A549 (cell line): ENCODE measurements around the gene RUNX1.

Experiments used
- CEBPB ChIP-seq, 2 experiments: fragments of >200 bp in 1 of 2; sonication (Bioruptor Twin) in 1 of 2; formaldehyde crosslinking in 1 of 2; IDR thresholded peaks; 2 replicates each; pipeline ENCODE4 v1.6.1; 2012 to 2016
- CHD2 ChIP-seq: fragments of 150-350 bp; IDR thresholded peaks from 2 replicates; pipeline ENCODE4 v1.6.1; 2014; ENCODE audit warnings: low read length; ENCODE audit not compliant: partially characterized antibody
- EP300 ChIP-seq, 2 experiments: fragments of >200 bp; sonication (Bioruptor Twin); formaldehyde crosslinking; IDR thresholded peaks; 2 replicates in 1 of 2; 3 replicates in 1 of 2; pipeline ENCODE4 v1.6.1; 2016 to 2017
- ESRRA ChIP-seq: fragments of 150-350 bp; IDR thresholded peaks from 2 replicates; pipeline ENCODE4 v1.6.1; 2014; ENCODE audit warnings: mild to moderate bottlenecking, low read length, borderline replicate concordance
- POLR2A ChIP-seq: IDR thresholded peaks from 2 replicates; pipeline ENCODE4 v1.6.1; 2012; ENCODE audit warnings: mild to moderate bottlenecking, low read length
- SMC3 ChIP-seq: fragments of >200 bp; sonication (Bioruptor Twin); formaldehyde crosslinking; IDR thresholded peaks from 3 replicates; pipeline ENCODE4 v1.6.1; 2018; ENCODE audit warnings: inconsistent platforms
- ZFP36 ChIP-seq: fragments of 450-650 bp; IDR thresholded peaks from 2 replicates; pipeline ENCODE4 v1.6.1; 2014; ENCODE audit warnings: borderline replicate concordance; ENCODE audit not compliant: partially characterized antibody
- TF ChIP-seq, protein P1 (sequence below): fragments of >200 bp; sonication (Bioruptor Twin); formaldehyde crosslinking; IDR thresholded peaks from 3 replicates; pipeline ENCODE4 v1.5.1; 2016
- TF ChIP-seq, protein P2 (sequence below): fragments of >200 bp; sonication (Bioruptor Twin); formaldehyde crosslinking; IDR thresholded peaks from 3 replicates; pipeline ENCODE4 v1.6.1; 2016
- TF ChIP-seq, protein P3 (sequence below): fragments of 150-350 bp; IDR thresholded peaks from 2 replicates; pipeline ENCODE4 v1.6.1; 2014; ENCODE audit warnings: low read depth, mild to moderate bottlenecking, low read length
- TF ChIP-seq, protein P4 (sequence below): fragments of 200-600 bp; sonication (generic); IDR thresholded peaks from 2 replicates; pipeline ENCODE4 v1.6.1; 2016; ENCODE audit warnings: antibody characterized with exemption, mild to moderate bottlenecking, moderate library complexity

DNA sequence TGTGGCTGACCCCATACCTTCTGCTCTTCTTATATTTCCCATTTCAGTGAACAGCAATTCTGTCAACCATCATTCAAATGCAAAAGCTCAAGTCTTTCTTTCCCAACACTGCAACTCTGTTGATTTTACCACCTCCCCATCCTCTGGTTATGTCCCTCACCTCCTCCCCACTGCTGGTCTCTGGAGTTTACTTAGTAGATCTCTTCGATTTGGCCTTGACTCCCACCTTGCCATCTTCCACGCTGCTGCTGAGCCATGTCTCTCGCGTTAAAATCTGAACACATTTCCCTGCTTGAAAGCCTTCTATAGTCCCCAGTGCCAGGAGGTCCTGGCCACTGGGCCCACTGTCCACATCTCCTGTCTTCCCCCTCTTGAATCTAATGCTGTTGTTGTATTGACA, 125.5 kb downstream of the RUNX1 start:
- TF ChIP-seq, protein P1, sequence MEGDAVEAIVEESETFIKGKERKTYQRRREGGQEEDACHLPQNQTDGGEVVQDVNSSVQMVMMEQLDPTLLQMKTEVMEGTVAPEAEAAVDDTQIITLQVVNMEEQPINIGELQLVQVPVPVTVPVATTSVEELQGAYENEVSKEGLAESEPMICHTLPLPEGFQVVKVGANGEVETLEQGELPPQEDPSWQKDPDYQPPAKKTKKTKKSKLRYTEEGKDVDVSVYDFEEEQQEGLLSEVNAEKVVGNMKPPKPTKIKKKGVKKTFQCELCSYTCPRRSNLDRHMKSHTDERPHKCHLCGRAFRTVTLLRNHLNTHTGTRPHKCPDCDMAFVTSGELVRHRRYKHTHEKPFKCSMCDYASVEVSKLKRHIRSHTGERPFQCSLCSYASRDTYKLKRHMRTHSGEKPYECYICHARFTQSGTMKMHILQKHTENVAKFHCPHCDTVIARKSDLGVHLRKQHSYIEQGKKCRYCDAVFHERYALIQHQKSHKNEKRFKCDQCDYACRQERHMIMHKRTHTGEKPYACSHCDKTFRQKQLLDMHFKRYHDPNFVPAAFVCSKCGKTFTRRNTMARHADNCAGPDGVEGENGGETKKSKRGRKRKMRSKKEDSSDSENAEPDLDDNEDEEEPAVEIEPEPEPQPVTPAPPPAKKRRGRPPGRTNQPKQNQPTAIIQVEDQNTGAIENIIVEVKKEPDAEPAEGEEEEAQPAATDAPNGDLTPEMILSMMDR, result no peak
- TF ChIP-seq, protein P2, sequence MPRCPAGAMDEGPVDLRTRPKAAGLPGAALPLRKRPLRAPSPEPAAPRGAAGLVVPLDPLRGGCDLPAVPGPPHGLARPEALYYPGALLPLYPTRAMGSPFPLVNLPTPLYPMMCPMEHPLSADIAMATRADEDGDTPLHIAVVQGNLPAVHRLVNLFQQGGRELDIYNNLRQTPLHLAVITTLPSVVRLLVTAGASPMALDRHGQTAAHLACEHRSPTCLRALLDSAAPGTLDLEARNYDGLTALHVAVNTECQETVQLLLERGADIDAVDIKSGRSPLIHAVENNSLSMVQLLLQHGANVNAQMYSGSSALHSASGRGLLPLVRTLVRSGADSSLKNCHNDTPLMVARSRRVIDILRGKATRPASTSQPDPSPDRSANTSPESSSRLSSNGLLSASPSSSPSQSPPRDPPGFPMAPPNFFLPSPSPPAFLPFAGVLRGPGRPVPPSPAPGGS, result no peak
- no peak for TF ChIP-seq ZFP36
- no peak for TF ChIP-seq ESRRA
- no peak for TF ChIP-seq SMC3
- TF ChIP-seq CEBPB (IDR thresholded peaks at IDR 0.05), result no peak
- TF ChIP-seq CHD2, result no peak
- TF ChIP-seq, protein P3, sequence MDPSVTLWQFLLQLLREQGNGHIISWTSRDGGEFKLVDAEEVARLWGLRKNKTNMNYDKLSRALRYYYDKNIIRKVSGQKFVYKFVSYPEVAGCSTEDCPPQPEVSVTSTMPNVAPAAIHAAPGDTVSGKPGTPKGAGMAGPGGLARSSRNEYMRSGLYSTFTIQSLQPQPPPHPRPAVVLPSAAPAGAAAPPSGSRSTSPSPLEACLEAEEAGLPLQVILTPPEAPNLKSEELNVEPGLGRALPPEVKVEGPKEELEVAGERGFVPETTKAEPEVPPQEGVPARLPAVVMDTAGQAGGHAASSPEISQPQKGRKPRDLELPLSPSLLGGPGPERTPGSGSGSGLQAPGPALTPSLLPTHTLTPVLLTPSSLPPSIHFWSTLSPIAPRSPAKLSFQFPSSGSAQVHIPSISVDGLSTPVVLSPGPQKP, result no peak
- TF ChIP-seq, protein P4, sequence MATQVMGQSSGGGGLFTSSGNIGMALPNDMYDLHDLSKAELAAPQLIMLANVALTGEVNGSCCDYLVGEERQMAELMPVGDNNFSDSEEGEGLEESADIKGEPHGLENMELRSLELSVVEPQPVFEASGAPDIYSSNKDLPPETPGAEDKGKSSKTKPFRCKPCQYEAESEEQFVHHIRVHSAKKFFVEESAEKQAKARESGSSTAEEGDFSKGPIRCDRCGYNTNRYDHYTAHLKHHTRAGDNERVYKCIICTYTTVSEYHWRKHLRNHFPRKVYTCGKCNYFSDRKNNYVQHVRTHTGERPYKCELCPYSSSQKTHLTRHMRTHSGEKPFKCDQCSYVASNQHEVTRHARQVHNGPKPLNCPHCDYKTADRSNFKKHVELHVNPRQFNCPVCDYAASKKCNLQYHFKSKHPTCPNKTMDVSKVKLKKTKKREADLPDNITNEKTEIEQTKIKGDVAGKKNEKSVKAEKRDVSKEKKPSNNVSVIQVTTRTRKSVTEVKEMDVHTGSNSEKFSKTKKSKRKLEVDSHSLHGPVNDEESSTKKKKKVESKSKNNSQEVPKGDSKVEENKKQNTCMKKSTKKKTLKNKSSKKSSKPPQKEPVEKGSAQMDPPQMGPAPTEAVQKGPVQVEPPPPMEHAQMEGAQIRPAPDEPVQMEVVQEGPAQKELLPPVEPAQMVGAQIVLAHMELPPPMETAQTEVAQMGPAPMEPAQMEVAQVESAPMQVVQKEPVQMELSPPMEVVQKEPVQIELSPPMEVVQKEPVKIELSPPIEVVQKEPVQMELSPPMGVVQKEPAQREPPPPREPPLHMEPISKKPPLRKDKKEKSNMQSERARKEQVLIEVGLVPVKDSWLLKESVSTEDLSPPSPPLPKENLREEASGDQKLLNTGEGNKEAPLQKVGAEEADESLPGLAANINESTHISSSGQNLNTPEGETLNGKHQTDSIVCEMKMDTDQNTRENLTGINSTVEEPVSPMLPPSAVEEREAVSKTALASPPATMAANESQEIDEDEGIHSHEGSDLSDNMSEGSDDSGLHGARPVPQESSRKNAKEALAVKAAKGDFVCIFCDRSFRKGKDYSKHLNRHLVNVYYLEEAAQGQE, result no peak
- TF ChIP-seq POLR2A, result no peak
- TF ChIP-seq EP300 (IDR thresholded peaks at IDR 0.05), result no peak
